Uterus (tissue), 2 donors: ENCODE results near the gene MSH3.

Experiments
- POLR2A ChIP-seq, 2 donors: fragments of 450-650 bp; IDR thresholded peaks; one replicate each; pipeline ENCODE4 v1.6.1; 2016; ENCODE audit warnings: antibody characterized with exemption in 2 of 2, mild to moderate bottlenecking in 1 of 2, moderate library complexity in 1 of 2
- TF ChIP-seq, protein P1 (sequence below), 4 experiments: fragments of 200-600 bp in 2 of 4; fragments of 450-650 bp in 2 of 4; sonication (generic) in 2 of 4; IDR thresholded peaks; one replicate each; pipeline ENCODE4 v1.5.1; 2016 to 2019; ENCODE audit warnings: antibody characterized with exemption in 4 of 4, mild to moderate bottlenecking in 2 of 4, moderate library complexity in 1 of 4

DNA sequence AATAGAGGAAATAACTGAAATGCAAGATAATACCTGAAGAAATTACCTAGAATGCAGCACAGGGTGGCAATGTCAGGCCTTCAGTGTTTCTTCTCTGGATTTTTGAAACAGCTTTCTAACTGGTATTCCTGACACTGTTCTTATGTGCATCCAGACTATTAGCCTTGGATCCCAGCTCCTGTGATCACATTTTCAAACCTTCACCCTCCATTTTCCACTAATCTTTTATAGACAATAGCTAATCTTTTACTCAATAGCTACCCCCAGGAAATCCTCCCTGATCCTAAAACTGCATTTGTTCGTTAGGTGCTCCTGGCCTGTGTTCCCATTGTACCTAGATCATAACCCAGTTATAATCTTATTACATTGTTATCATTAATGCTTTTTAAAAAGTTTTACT, 101.8 kb downstream of the MSH3 start:
- TF ChIP-seq, protein P1, sequence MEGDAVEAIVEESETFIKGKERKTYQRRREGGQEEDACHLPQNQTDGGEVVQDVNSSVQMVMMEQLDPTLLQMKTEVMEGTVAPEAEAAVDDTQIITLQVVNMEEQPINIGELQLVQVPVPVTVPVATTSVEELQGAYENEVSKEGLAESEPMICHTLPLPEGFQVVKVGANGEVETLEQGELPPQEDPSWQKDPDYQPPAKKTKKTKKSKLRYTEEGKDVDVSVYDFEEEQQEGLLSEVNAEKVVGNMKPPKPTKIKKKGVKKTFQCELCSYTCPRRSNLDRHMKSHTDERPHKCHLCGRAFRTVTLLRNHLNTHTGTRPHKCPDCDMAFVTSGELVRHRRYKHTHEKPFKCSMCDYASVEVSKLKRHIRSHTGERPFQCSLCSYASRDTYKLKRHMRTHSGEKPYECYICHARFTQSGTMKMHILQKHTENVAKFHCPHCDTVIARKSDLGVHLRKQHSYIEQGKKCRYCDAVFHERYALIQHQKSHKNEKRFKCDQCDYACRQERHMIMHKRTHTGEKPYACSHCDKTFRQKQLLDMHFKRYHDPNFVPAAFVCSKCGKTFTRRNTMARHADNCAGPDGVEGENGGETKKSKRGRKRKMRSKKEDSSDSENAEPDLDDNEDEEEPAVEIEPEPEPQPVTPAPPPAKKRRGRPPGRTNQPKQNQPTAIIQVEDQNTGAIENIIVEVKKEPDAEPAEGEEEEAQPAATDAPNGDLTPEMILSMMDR (IDR thresholded peaks at IDR 0.05) = no peak
- TF ChIP-seq POLR2A (IDR thresholded peaks at IDR 0.05) = no peak
